A549 treated with DMSO at 1 μM for 4 hours (cell line): ENCODE measurements around the gene GMPR. TPM values are rescaled to one million over a fixed set of nuclear protein-coding genes. Genes with fewer than 3 reads are reported as not detected.

Source experiments
- total RNA-seq: library from RNA; stranded (reverse); fragments of 200-300 nt; extraction: Qiagen RNA extraction; gene quantifications from 5 replicates; pipeline ENCODE4 v1.2.3, GENCODE V29; 2022; ENCODE audit warnings: low read depth

The GMPR gene
- 0.30 to 0.59 TPM (median 0.33 TPM) in 5 replicates for total RNA-seq

GRCh38 chr6:16238057-16238962 lies at the start of gene GMPR:
GMPR (plus strand) TSS chr6:16238587; CDS start chr6:16238694, 107 bp downstream.

Other genes starting within 250 kb of the GMPR start
- gene MYLIP, start 109.5 kb upstream of the GMPR start, total RNA-seq: 3.0 to 3.8 TPM (median 3.2 TPM) in 5 replicates